GM21528 (cell line): ENCODE results near the gene VIPR2.

Experiments used
- ATAC-seq: cut with Tn5 transposase; IDR thresholded peaks from one replicate; pipeline ENCODE4 v1.9.1; 2021; ENCODE audit warnings: mild to moderate bottlenecking, moderate library complexity; ENCODE audit not compliant: unreplicated experiment, low FRiP score

The VIPR2 gene

DNA sequence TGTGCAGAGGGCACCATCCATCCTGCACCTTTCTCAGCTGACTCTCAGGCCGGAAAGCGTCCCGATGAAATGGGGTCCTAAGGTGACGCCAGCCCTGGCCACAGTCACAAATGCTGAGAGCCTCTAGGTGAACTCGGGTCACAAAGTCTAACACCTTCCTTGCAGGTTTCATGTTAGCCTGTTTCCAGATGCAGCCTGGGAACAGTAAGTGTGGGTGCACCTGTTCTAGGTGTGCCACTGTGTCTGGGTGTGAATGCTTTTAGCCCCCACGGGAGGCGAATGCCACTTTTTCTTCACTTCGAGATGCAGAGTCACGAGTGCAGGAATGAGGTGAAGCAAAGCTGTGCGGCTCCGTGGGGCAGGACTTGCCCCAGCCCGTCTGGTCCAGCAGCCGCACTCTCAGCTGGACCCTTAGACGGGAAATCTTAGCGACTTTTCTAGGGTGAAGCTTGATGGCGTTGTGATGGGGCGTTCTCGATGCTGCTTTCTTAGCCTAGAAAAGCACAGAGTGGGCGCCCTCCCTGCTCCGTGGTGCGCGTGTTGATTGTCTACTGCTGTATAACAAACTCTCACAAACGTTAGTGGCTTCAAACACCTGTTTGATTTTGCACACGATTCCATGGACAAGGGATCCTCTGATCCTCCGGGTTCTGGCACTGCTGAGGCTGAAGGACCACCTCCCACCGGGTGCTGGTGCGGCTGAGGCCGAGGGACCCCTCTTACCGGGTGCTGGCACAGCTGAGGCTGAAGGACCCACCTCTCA is 13.6 kb upstream of the VIPR2 start:
- no peak for ATAC-seq

- no peak for ATAC-seq
Measured at GRCh38 chr7:159157714-159158113, 13.0 kb upstream of the VIPR2 start.

DNA sequence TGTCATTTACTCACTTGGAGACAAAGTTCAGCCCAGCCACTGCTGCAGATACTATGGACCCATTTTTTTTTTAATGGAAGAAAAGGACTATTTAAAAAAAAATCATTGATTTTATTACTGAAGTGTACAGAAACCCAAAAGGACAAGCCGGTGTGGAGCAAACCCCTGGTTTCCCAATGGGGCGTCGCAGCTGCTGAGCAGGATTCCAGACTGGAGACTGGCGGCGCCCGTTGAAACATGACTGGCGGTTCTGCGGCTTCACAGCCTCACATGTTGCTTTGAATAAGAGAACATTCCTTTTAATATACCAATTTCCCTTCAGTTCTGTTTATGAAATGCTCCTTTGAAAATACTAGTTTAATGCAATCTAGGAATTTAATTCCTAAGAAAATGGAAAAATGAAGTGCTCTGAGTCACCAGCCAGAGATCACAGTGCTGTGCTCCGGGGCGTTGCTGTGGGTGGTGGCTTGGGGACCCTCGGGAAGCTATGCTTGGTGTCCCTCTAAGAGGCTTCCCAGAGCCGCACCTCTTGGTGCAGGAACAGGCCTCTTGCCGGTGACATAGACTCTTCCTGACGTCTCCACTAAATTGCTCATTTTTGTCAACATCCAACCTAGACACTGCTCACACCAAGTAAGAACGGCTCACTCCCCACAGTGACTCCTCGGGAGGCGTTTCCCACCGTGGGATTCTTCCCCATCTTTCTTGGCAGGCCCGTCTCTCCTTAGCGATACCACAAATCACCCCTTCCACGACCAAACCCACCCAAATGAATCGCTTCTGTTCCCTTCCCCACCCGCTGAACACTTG is 12.0 kb upstream of the VIPR2 start:
- ATAC-seq = no peak

DNA sequence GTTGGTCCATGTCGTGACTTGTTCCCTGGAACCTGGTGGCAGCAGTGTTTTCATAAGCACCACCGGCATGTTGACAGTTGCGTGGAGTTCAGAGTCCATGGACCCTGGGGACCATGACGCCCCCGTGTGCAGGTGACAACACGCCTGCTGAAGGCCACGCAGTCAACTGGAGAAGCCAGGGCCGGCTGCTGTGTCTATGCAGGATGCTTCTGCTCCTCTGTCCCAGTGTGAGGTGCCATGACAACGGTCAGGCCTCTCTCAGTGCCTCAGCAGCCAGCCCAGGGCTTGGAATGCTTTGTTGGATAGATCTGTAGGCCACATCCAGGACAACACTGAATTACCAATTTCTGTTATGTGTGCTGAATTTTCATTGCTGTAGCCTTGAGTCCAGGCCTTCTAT is 10.7 kb upstream of the VIPR2 start:
- no peak for ATAC-seq

DNA sequence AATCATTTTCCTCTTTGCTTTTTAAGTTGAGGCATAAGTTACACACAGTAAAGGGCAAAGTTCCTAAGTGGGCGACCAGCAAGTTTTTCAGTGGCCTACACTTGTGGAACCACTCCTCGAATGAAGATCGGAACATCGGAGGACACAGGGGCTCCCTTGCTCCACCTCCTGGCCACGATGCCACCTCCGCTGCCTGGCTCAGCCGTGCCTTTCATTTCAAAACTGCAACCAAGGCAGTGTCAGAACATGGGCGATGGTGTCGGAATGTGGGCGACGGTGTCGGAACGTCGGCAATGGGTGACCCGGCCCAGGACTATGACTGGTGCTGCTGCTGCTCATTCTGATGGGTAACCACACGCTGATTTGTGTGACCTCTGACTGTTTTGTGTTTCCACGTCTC is 9.6 kb upstream of the VIPR2 start:
- no peak for ATAC-seq

DNA sequence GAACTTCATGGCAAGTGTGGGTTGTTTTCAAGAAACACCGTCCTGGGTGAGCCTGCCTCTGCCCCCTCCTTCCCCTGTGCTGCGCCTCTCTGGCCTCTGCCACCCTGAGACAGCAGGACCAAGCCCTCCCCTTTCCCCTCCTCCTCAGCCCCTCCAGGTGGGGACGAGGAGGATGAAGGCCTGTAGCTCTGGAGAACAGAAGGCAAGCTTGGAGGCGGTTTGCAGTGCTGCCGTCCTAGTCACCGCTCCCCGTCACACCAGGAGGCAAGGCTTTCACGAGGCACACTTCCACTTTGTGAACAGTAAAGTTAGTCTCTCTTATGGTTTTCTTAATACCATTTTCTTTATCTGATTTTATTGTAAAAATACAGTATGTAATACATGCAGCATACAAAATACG is 8.8 kb upstream of the VIPR2 start:
- no peak for ATAC-seq

DNA sequence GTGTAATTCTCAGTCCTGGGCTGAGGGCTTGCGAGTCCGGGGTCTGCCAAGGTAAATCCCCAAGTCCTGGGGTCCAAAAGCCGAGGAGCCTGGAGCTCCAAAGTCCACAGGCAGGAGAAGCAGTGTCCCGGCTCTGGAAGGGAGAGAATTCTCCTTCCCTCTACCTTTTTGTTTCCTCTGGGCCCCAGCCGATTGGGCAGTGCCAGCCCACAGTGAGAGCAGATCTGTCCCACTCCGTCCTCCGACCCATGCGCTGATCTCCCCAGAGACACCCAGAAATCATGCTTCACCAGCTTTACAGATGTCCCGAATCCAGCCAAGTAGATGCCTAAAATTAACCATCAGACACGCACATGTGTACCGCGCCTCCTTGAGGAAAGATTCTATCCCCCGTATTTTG is 8.1 kb upstream of the VIPR2 start:
- ATAC-seq = no peak

GRCh38 chr7:159151231-159151630 is 6.6 kb upstream of the VIPR2 start:
- ATAC-seq = no peak

- ATAC-seq = no peak
Measured at GRCh38 chr7:159149488-159149887, 4.8 kb upstream of the VIPR2 start.

- ATAC-seq = no peak
Measured at GRCh38 chr7:159148430-159149395, 4.0 kb upstream of the VIPR2 start.

- no peak for ATAC-seq
Measured at GRCh38 chr7:159147687-159148086, 3.0 kb upstream of the VIPR2 start.

GRCh38 chr7:159147246-159147645 is 2.6 kb upstream of the VIPR2 start:
- no peak for ATAC-seq

- ATAC-seq = no peak
Measured at GRCh38 chr7:159146084-159146858, 1.6 kb upstream of the VIPR2 start.

- ATAC-seq = no peak
Measured at GRCh38 chr7:159145490-159145855, 806 bp upstream of the VIPR2 start.

GRCh38 chr7:159143780-159144757 is 598 bp downstream of the VIPR2 start:
- ATAC-seq = no peak

DNA sequence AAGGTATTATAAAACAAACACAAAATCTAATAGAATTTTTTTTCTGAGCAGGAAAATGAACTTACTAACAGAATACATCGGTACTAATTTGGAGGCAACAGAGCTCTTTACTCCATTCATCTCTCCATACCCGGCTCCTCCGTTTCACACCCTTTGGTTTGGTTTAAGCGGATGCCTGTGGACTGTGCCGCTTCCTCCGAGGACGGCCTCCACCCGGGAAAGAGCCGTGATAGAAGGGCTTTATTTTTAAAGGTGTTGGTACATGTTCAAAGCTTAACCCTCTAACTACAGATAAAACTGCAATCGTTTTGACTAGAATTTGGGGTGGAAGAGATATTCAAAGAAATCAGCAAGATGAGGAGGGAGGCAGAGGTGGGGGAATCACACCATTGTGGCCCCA is 1.9 kb downstream of the VIPR2 start:
- no peak for ATAC-seq

GRCh38 chr7:159142199-159142598 is 2.5 kb downstream of the VIPR2 start:
- ATAC-seq = no peak

DNA sequence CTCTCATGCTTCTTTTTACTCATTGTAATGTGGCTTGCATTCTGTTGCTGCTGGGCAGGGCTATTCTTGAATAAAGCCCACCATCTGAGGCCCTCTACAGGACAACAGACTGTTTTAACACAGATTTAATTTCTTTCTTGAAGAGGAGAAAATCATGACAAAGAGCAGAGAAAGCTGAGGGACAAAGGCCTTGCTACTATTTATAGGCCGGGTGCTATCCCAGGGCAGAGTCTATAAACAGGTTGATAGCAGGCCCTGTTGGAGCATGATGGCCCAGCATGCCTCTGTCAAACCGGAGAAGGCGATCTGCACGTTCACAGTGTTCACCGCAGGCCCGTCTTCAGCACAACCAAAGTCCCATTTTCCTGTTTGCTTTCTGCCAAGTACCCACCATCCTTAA is 3.0 kb downstream of the VIPR2 start:
- no peak for ATAC-seq

DNA sequence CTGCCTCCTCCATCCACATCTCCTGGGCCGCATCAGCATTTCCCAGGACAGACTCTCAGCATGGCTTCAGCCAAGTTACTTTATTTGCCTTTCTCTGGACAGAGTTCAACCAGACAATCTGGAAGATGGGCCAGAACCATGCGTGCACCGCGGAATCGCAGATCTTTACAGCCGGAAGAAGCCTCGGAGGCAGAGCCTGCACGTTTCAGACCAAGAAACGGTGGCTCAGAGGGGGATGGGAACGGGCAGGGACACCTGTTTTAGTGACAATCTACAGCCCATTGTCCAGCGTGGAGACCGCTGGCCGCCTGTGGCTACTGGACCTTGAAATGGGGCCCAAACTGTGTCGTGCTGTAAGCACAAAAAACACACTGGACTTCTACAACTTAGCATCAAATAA is 3.5 kb downstream of the VIPR2 start:
- no peak for ATAC-seq
